HepG2 (cell line): ENCODE results near the gene OTUB2. TPM values are rescaled to one million over a fixed set of nuclear protein-coding genes. Genes with fewer than 3 reads are reported as not detected.
A peak's percentile ranks its signal among the peaks of the same experiment; 100 is the strongest.

ENCODE experiments used
- ATAC-seq: fragments of 200-7000 bp; cut with Tn5 transposase; 3 replicates; pipeline ENCODE4 v1.9.1; 2020; ENCODE audit warnings: mild to moderate bottlenecking, moderate library complexity
- BruUV-seq: library from RNA; stranded (reverse); fragments of 400-500 nt; replicated peaks from 2 replicates; lab custom pipeline; 2021; lab: Mats Ljungman, UMichigan
- CTCF ChIA-PET: fragments of 300-600 bp; formaldehyde crosslinking; extraction: SDS; loops from one replicate; lab custom pipeline; 2021; ENCODE audit warnings: low total read pairs, inconsistent platforms, low intra/inter-chr PET ratio; lab: Yijun Ruan, JAX
- POLR2A ChIA-PET: fragments of 350-600 bp; sonication (Branson Sonifier 250); formaldehyde crosslinking; loops from one replicate; lab custom pipeline; 2020; ENCODE audit warnings: antibody characterized with exemption, inconsistent platforms; lab: Yijun Ruan, JAX
- DNase-seq: peaks from one replicate; pipeline ENCODE4 v3.0.0-alpha.2; 2015; ENCODE audit warnings: low spot score
- FAIRE-seq: peaks from 3 replicates; lab custom pipeline; 2011; peaks lifted over from hg19 to GRCh38; lab: Jason Lieb, UNC
- H2AFZ ChIP-seq: one replicate; pipeline ENCODE4 v1.6.1; 2011; ENCODE audit warnings: low read length, inconsistent platforms
- H3K27ac ChIP-seq: fragments of 300-600 bp; 3 replicates; pipeline ENCODE4 v1.8.0; 2011; ENCODE audit warnings: mixed run types, mild to moderate bottlenecking, mixed read lengths, low read length, inconsistent platforms; ENCODE audit not compliant: insufficient read depth; ENCODE audit errors: extremely low read length
- H3K27me3 ChIP-seq, 2 experiments: fragments of 200-600 bp in 1 of 2; 2 replicates in 1 of 2; 3 replicates in 1 of 2; pipeline versions ENCODE4 v1.6.0 to v1.8.0; 2011; ENCODE audit warnings: low read length in 2 of 2, mild to moderate bottlenecking in 2 of 2, moderate library complexity in 2 of 2, inconsistent platforms in 1 of 2; ENCODE audit not compliant: insufficient read depth in 2 of 2, control insufficient read depth in 1 of 2
- H3K36me3 ChIP-seq, 2 experiments: fragments of 200-600 bp in 1 of 2; replicated peaks in 1 of 2; 2 replicates in 1 of 2; 3 replicates in 1 of 2; pipeline versions ENCODE4 v1.5.1 to v1.8.0; 2011; ENCODE audit warnings: low read length in 2 of 2, inconsistent platforms in 1 of 2; ENCODE audit not compliant: insufficient read depth in 2 of 2, control insufficient read depth in 1 of 2
- H3K4me1 ChIP-seq: 2 replicates; pipeline ENCODE4 v1.5.1; 2012; ENCODE audit warnings: low read length, inconsistent platforms; ENCODE audit not compliant: insufficient read depth
- H3K4me2 ChIP-seq: 2 replicates; pipeline ENCODE4 v1.6.0; 2011; ENCODE audit warnings: low read depth, low read length, inconsistent platforms
- H3K4me3 ChIP-seq, 3 experiments: fragments of 200-600 bp in 1 of 3; sonication (generic), shearing (Covaris generic) in 1 of 3; replicated peaks in 1 of 3; 2 replicates each; pipeline ENCODE4 v1.5.1; 2011 to 2016; ENCODE audit warnings: low read length in 3 of 3, inconsistent platforms in 2 of 3, low read depth in 2 of 3, mild to moderate bottlenecking in 2 of 3, control low read depth in 1 of 3, mixed read lengths in 1 of 3; ENCODE audit not compliant: insufficient read depth in 1 of 3
- H3K79me2 ChIP-seq: one replicate; pipeline ENCODE4 v1.6.1; 2011; ENCODE audit warnings: low read length, inconsistent platforms; ENCODE audit not compliant: insufficient read depth
- H3K9ac ChIP-seq: 2 replicates; pipeline ENCODE4 v1.6.0; 2011; ENCODE audit warnings: mild to moderate bottlenecking, low read depth, low read length, inconsistent platforms; ENCODE audit not compliant: insufficient read depth
- H3K9me3 ChIP-seq: 2 replicates; pipeline ENCODE4 v1.5.1; 2012; ENCODE audit warnings: mild to moderate bottlenecking, low read length
- H4K20me1 ChIP-seq: 2 replicates; pipeline ENCODE4 v1.6.0; 2011; ENCODE audit warnings: inconsistent platforms, mild to moderate bottlenecking, low read length, moderate library complexity; ENCODE audit not compliant: insufficient read depth
- CCDC6 ChIP-seq: sonication (generic); formaldehyde crosslinking; IDR thresholded peaks from 2 replicates; pipeline ENCODE4 v1.8.1; 2022; ENCODE audit warnings: mild to moderate bottlenecking, missing genetic modification reagents, moderate library complexity
- KAT7 ChIP-seq: IDR thresholded peaks from 2 replicates; pipeline ENCODE4 v1.6.1; 2018; ENCODE audit warnings: borderline replicate concordance, missing compliant biosample characterization
- MAFK ChIP-seq, 2 experiments: IDR thresholded peaks in 1 of 2; conservative IDR thresholded peaks in 1 of 2; 2 replicates each; pipeline ENCODE4 v1.6.1; 2011; ENCODE audit warnings: improper control_type of control experiment in 2 of 2, low read length in 2 of 2
- REPIN1 ChIP-seq: sonication (generic); formaldehyde crosslinking; IDR thresholded peaks from 2 replicates; pipeline ENCODE4 v1.8.0; 2022; ENCODE audit warnings: missing genetic modification reagents, low read depth, mild to moderate bottlenecking, borderline replicate concordance
- ZNF768 ChIP-seq: sonication (generic); formaldehyde crosslinking; IDR thresholded peaks from 2 replicates; pipeline ENCODE4 v1.4.0; 2020; ENCODE audit warnings: missing genetic modification reagents
- ZNF780A ChIP-seq: sonication (generic); formaldehyde crosslinking; IDR thresholded peaks from 2 replicates; pipeline ENCODE4 v1.8.0; 2022; ENCODE audit warnings: mild to moderate bottlenecking, missing genetic modification reagents, moderate library complexity
- WGBS: methylation state at CpG from one replicate; pipeline ENCODE4 v1.1.6; 2017; ENCODE audit warnings: low lambda C conversion rate; 5-methylcytosine and 5-hydroxymethylcytosine counted together
- in situ Hi-C: cut with HindIII; loops from 2 replicates; pipeline ENCODE4 v1.10.0; 2017; ENCODE audit warnings: low pct_unique_long_range_greater_than_20kb; ENCODE audit not compliant: extremely low pct_ligation_motif_present
- intact Hi-C: fragments of 100-400 bp; cut with micrococcal nuclease; formaldehyde crosslinking; loops from one replicate; pipeline ENCODE4 v1.10.0; 2022; ENCODE audit not compliant: unreplicated experiment
- polyA plus RNA-seq, 8 experiments: library from polyadenylated mRNA; depleted of rRNA in 3 of 8; stranded (reverse) in 7 of 8; unstranded in 1 of 8; fragments of >200 nt; fragmentation: Illumina TruSeq in 4 of 8; extraction: Trizol in 4 of 8; gene quantifications; 2 replicates each; pipeline versions ENCODE4 v1.2.1 to v1.2.3, GENCODE V29; 2011 to 2016; ENCODE audit warnings: low read depth in 4 of 8, missing spikeins in 1 of 8, mixed read lengths in 1 of 8; ENCODE audit not compliant: insufficient read depth in 1 of 8
- total RNA-seq, 5 experiments: library from RNA; depleted of rRNA; stranded (reverse); fragments of >200 nt; fragmentation: Illumina TruSeq; extraction: Trizol; gene quantifications; 2 replicates each; pipeline ENCODE4 v1.2.3, GENCODE V29; 2016; ENCODE audit warnings: low read depth in 1 of 5

The OTUB2 gene
- total and polyA plus RNA-seq, 2 of the 13 experiments (the other 11 are each of a cell fraction or from before 2014, with no cell fraction given) = 2.2 to 2.4 TPM

GRCh38 chr14:94008234-94008633 lies 17.9 kb upstream of the OTUB2 start:
- DNase-seq = no peak
- ChIA-PET CTCF (no interaction called here), POLR2A (no interaction called here)
- ATAC-seq = no peak
- no peak overlapping the region for H3K27ac ChIP-seq
- H3K27me3 ChIP-seq = no peaks in the 10 kb centered on the region; a peak in 1 of 5 replicates
- in situ Hi-C loops = no loop called here
- H3K4me2 ChIP-seq = no peak overlapping the region
- no peak overlapping the region for H3K9ac ChIP-seq
- no peak overlapping the region for H2AFZ ChIP-seq
- FAIRE-seq = no peak
- H3K79me2 ChIP-seq = no peaks in the 10 kb centered on the region
- no TSS peak for BruUV-seq
- H3K36me3 ChIP-seq = no peaks in the 10 kb centered on the region
- no peaks in the 10 kb centered on the region for H3K9me3 ChIP-seq
- peaks cover 48% of the 10 kb centered on the region for H3K4me1 ChIP-seq
- intact Hi-C loops = no loop called here
- no peaks in the 10 kb centered on the region for H4K20me1 ChIP-seq
- no peak overlapping the region for H3K4me3 ChIP-seq
- 44% methylated on average over 3 of the region's 3 CpGs for WGBS
- TF ChIP-seq ZNF768 (peak; percentile 88), KAT7 (CRISPR knock-in tag) (no peak), ZNF780A (CRISPR knock-in tag) (no peak), REPIN1 (CRISPR knock-in tag) (no peak)

DNA sequence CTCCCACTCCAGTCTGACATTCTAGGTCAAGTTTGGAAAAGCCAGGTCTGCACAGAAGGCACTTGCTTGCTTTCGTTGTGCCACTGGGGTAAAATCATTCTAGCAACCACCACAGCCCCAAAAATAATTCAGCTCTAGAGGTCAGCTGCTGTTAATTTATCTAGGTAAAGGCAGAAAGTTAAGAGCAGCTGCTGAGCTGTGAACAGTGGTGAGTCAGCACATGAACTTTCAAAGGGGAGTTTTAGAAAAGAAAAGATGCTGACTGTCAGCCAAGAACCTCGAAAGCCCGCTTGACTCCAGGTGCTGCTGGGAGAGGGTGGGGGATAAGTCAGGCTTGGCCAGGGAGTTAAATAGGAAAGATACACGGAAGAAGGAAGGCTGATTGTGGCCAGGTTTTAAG lies 16.4 kb upstream of the OTUB2 start:
- H3K9me3 ChIP-seq = no peaks in the 10 kb centered on the region
- H3K4me3 ChIP-seq = no peak overlapping the region
- 9% methylated on average over 4 of the region's 4 CpGs for WGBS
- no peak for DNase-seq
- no TSS peak for BruUV-seq
- H3K79me2 ChIP-seq = no peaks in the 10 kb centered on the region
- H3K9ac ChIP-seq = no peak overlapping the region
- intact Hi-C loops = no loop called here
- TF ChIP-seq CCDC6 (CRISPR knock-in tag) = no peak
- peak in 1 of 2 experiments; percentile 32; a peak in 2 of 4 replicates for TF ChIP-seq MAFK (conservative IDR thresholded peaks at IDR 0.05 in 1 of 2, IDR thresholded peaks at IDR 0.05 in 1 of 2; ENCODE audit: low read length in 2 of 2)
- in situ Hi-C loops = no loop called here
- no peaks in the 10 kb centered on the region for H4K20me1 ChIP-seq
- ATAC-seq = no peak
- H2AFZ ChIP-seq = no peak overlapping the region
- FAIRE-seq = no peak
- H3K27me3 ChIP-seq = no peaks in the 10 kb centered on the region; a peak in 2 of 5 replicates
- H3K4me1 ChIP-seq = peaks cover 32% of the 10 kb centered on the region
- no peak overlapping the region for H3K4me2 ChIP-seq
- POLR2A ChIA-PET = no interaction called here
- CTCF ChIA-PET = no interaction called here
- H3K27ac ChIP-seq = no peak overlapping the region
- H3K36me3 ChIP-seq = no peaks in the 10 kb centered on the region
